Measurements from ENCODE around the gene KAT6B. TPM values are rescaled to one million over a fixed set of nuclear protein-coding genes. Genes with fewer than 3 reads are reported as not detected.

The KAT6B gene
- total RNA-seq, 1 donor from 2014 or later = 59.2 TPM

- H3K27me3 ChIP-seq = no peaks in the 10 kb centered on the region
- DNase-seq (ENCODE audit: extremely low spot score in 2 of 2) = no peak
- intact Hi-C loops (cut with DNase I) = no loop called here
- no peaks in the 10 kb centered on the region for H3K4me1 ChIP-seq
- H3K36me3 ChIP-seq = no peaks in the 10 kb centered on the region
- H3K4me3 ChIP-seq = no peak overlapping the region
- TF ChIP-seq POLR2AphosphoS5 (IDR thresholded peaks at IDR 0.05; ENCODE audit: insufficient read depth in 1 of 2, low read depth in 1 of 2) = no peak
- no peak for TF ChIP-seq POLR2A (IDR thresholded peaks at IDR 0.05)
- no peak for TF ChIP-seq CTCF (IDR thresholded peaks at IDR 0.05)
- H3K27ac ChIP-seq = no peak overlapping the region
- H3K9me3 ChIP-seq = no peaks in the 10 kb centered on the region
These were observed 255.0 kb downstream of the KAT6B start for GRCh38 chr10:75081379-75081778.

Measured in vagina (tissue), 2 donors.